Measurements from ENCODE around the gene OR8G5.

- TF ChIP-seq EZH2 (IDR thresholded peaks at IDR 0.05; ENCODE audit: low read depth, unreplicated experiment) (no peak), CTCF (conservative IDR thresholded peaks at IDR 0.05; ENCODE audit: low read depth in 2 of 2) (no peak), JUNB (IDR thresholded peaks at IDR 0.05; ENCODE audit: unreplicated experiment) (no peak), EZH2phosphoT487 (IDR thresholded peaks at IDR 0.05; ENCODE audit: unreplicated experiment) (no peak), ZNF462 (CRISPR knock-in tag; IDR thresholded peaks at IDR 0.05) (no peak), POLR2AphosphoS5 (IDR thresholded peaks at IDR 0.05; ENCODE audit: low read depth) (no peak), ETS1 (IDR thresholded peaks at IDR 0.05) (no peak), ZNF114 (CRISPR knock-in tag; IDR thresholded peaks at IDR 0.05) (no peak)
These were observed 42.1 kb upstream of the OR8G5 start for GRCh38 chr11:124214027-124214426.
